Measurements from ENCODE around the gene CHCHD3.
A peak's percentile ranks its signal among the peaks of the same experiment; 100 is the strongest.
"Not testable (repeated sequence)": the region's sequence is repeated elsewhere in the genome, so short reads cannot be mapped to it uniquely, and the experiment has no call there.

Gene CHCHD3

GRCh38 chr7:132902294-132902693 is 179.6 kb downstream of the CHCHD3 start:
- not testable (repeated sequence) for H3K4me1 Mint-ChIP-seq, H3K27ac Mint-ChIP-seq, H3K4me3 Mint-ChIP-seq, DNase-seq, ATAC-seq, H3K9me3 Mint-ChIP-seq, H3K27me3 Mint-ChIP-seq

- DNase-seq (no peak), ATAC-seq (no peak)
- no peak overlapping the region for H3K27ac Mint-ChIP-seq
- peaks cover 4% of the 10 kb centered on the region for H3K4me1 Mint-ChIP-seq
- H3K4me3 Mint-ChIP-seq: no peak overlapping the region
- no peaks in the 10 kb centered on the region for H3K27me3 Mint-ChIP-seq
- no peaks in the 10 kb centered on the region for H3K9me3 Mint-ChIP-seq
These were observed 180.6 kb downstream of the CHCHD3 start for GRCh38 chr7:132901241-132901640.

GRCh38 chr7:132899833-132900232 is 182.1 kb downstream of the CHCHD3 start:
- Mint-ChIP-seq H3K4me3 (no peak overlapping the region), H3K27me3 (no peaks in the 10 kb centered on the region), H3K27ac (no peak overlapping the region), H3K4me1 (peaks cover 4% of the 10 kb centered on the region), H3K9me3 (no peaks in the 10 kb centered on the region)
- DNase-seq (no peak), ATAC-seq (no peak)

- not testable (repeated sequence) for ATAC-seq, H3K27ac Mint-ChIP-seq, DNase-seq, H3K4me3 Mint-ChIP-seq, H3K9me3 Mint-ChIP-seq, H3K27me3 Mint-ChIP-seq, H3K4me1 Mint-ChIP-seq
These were observed 183.2 kb downstream of the CHCHD3 start for GRCh38 chr7:132898641-132899175.

- Mint-ChIP-seq H3K27ac (no peak overlapping the region), H3K9me3 (peaks cover 0 to 8% of the 10 kb centered on the region in 2 donors), H3K4me1 (no peaks in the 10 kb centered on the region), H3K27me3 (no peaks in the 10 kb centered on the region), H3K4me3 (no peak overlapping the region)
- DNase-seq (no peak), ATAC-seq (no peak)
These were observed 184.7 kb downstream of the CHCHD3 start for GRCh38 chr7:132897093-132897687.

- ATAC-seq: no peak
- Mint-ChIP-seq H3K4me1 (no peaks in the 10 kb centered on the region), H3K27ac (no peak overlapping the region), H3K4me3 (no peak overlapping the region), H3K9me3 (peaks cover 4 to 14% of the 10 kb centered on the region in 2 donors), H3K27me3 (no peaks in the 10 kb centered on the region)
- DNase-seq: no peak
These were observed 186.7 kb downstream of the CHCHD3 start for GRCh38 chr7:132895231-132895630.

- peaks cover 4 to 14% of the 10 kb centered on the region in 2 donors for H3K9me3 Mint-ChIP-seq
- H3K27ac Mint-ChIP-seq: no peak overlapping the region
- DNase-seq: no peak
- ATAC-seq: no peak
- H3K4me1 Mint-ChIP-seq: no peaks in the 10 kb centered on the region
- H3K27me3 Mint-ChIP-seq: no peaks in the 10 kb centered on the region
- H3K4me3 Mint-ChIP-seq: no peak overlapping the region
These were observed 188.3 kb downstream of the CHCHD3 start for GRCh38 chr7:132893560-132893959.

GRCh38 chr7:132892744-132893143 is 189.1 kb downstream of the CHCHD3 start:
- H3K4me1 Mint-ChIP-seq, H3K4me3 Mint-ChIP-seq, H3K27me3 Mint-ChIP-seq: not testable (repeated sequence)

GRCh38 chr7:132891554-132891953 is 190.3 kb downstream of the CHCHD3 start:
- Mint-ChIP-seq H3K27me3 (no peaks in the 10 kb centered on the region), H3K4me1 (no peaks in the 10 kb centered on the region), H3K27ac (no peak overlapping the region), H3K4me3 (no peak overlapping the region), H3K9me3 (peaks cover 4 to 14% of the 10 kb centered on the region in 2 donors)
- DNase-seq: no peak
- ATAC-seq: no peak

More at GRCh38 chr7:132892744-132893143, 189.1 kb downstream of the CHCHD3 start:
- H3K9me3 Mint-ChIP-seq: peaks cover 4 to 14% of the 10 kb centered on the region in 2 donors
- not testable (repeated sequence) for DNase-seq, ATAC-seq, H3K27ac Mint-ChIP-seq

GRCh38 chr7:132882714-132883428 is 199.0 kb downstream of the CHCHD3 start:
- no peaks in the 10 kb centered on the region for H3K9me3 Mint-ChIP-seq
- H3K27ac Mint-ChIP-seq: peak overlapping the region in 1 of 2 donors; percentile 13
- H3K4me3 Mint-ChIP-seq: peak overlapping the region; percentile 34 to 42
- peaks cover 37% of the 10 kb centered on the region for H3K4me1 Mint-ChIP-seq
- H3K27me3 Mint-ChIP-seq: no peaks in the 10 kb centered on the region
- ATAC-seq: peak; percentile 97
- DNase-seq: peak; percentile 19 to 56

GRCh38 chr7:132881317-132881716 is 200.6 kb downstream of the CHCHD3 start:
- Mint-ChIP-seq H3K27me3 (no peaks in the 10 kb centered on the region), H3K27ac (no peak overlapping the region), H3K4me3 (no peak overlapping the region), H3K4me1 (peaks cover 37% of the 10 kb centered on the region), H3K9me3 (no peaks in the 10 kb centered on the region)
- ATAC-seq: no peak
- no peak for DNase-seq

- Mint-ChIP-seq H3K27ac (no peak overlapping the region), H3K4me1 (peaks cover 33% of the 10 kb centered on the region), H3K9me3 (peaks cover 0 to 2% of the 10 kb centered on the region in 2 donors), H3K27me3 (no peaks in the 10 kb centered on the region), H3K4me3 (no peak overlapping the region)
- ATAC-seq: no peak
- no peak for DNase-seq
These were observed 202.3 kb downstream of the CHCHD3 start for GRCh38 chr7:132879579-132879978.

- DNase-seq: no peak
- peaks cover 0 to 6% of the 10 kb centered on the region in 2 donors for H3K9me3 Mint-ChIP-seq
- no peak for ATAC-seq
- no peaks in the 10 kb centered on the region for H3K27me3 Mint-ChIP-seq
- H3K4me1 Mint-ChIP-seq: peaks cover 21% of the 10 kb centered on the region
- H3K4me3 Mint-ChIP-seq: no peak overlapping the region
- peak overlapping the region in 1 of 2 donors; percentile 30 for H3K27ac Mint-ChIP-seq
These were observed 203.5 kb downstream of the CHCHD3 start for GRCh38 chr7:132878204-132878919.

- no peak for DNase-seq
- Mint-ChIP-seq H3K9me3 (peaks cover 0 to 6% of the 10 kb centered on the region in 2 donors), H3K27me3 (no peaks in the 10 kb centered on the region), H3K27ac (no peak overlapping the region), H3K4me1 (peaks cover 13% of the 10 kb centered on the region), H3K4me3 (no peak overlapping the region)
- ATAC-seq: no peak
These were observed 204.3 kb downstream of the CHCHD3 start for GRCh38 chr7:132877573-132877972.

GRCh38 chr7:132876576-132876975 is 205.3 kb downstream of the CHCHD3 start:
- ATAC-seq: no peak
- H3K27me3 Mint-ChIP-seq: no peaks in the 10 kb centered on the region

GRCh38 chr7:132872034-132872433 is 209.9 kb downstream of the CHCHD3 start:
- H3K27me3 Mint-ChIP-seq: no peaks in the 10 kb centered on the region
- no peak overlapping the region for H3K4me3 Mint-ChIP-seq

More at GRCh38 chr7:132876576-132876975, 205.3 kb downstream of the CHCHD3 start:
- Mint-ChIP-seq H3K4me1 (peaks cover 13% of the 10 kb centered on the region), H3K27ac (no peak overlapping the region), H3K4me3 (no peak overlapping the region), H3K9me3 (peaks cover 0 to 6% of the 10 kb centered on the region in 2 donors)
- DNase-seq: no peak

More at GRCh38 chr7:132872034-132872433, 209.9 kb downstream of the CHCHD3 start:
- DNase-seq (no peak), ATAC-seq (no peak)
- H3K4me1 Mint-ChIP-seq: peaks cover 15% of the 10 kb centered on the region
- peaks cover 0 to 6% of the 10 kb centered on the region in 2 donors for H3K9me3 Mint-ChIP-seq
- H3K27ac Mint-ChIP-seq: no peak overlapping the region

Measured in stimulated activated naive CD8-positive, alpha-beta T cell treated with anti-CD3 and anti-CD28 coated beads, Interleukin-15, amount 100 ng/mL, for 72 hours (primary cell).